Measurements from ENCODE around the gene SAMD5.

SAMD5 gene

GRCh38 chr6:147508042-147508865, at the start of gene SAMD5:
Gene SAMD5 (plus strand): TSS chr6:147508690. CDS start chr6:147508929, 239 bp downstream.
- peak; percentile 11 for DNase-seq (ENCODE audit: low spot score)

GRCh38 chr6:147459780-147460179, 48.7 kb upstream of the SAMD5 start:
- no peak for DNase-seq (ENCODE audit: low spot score)

DNA sequence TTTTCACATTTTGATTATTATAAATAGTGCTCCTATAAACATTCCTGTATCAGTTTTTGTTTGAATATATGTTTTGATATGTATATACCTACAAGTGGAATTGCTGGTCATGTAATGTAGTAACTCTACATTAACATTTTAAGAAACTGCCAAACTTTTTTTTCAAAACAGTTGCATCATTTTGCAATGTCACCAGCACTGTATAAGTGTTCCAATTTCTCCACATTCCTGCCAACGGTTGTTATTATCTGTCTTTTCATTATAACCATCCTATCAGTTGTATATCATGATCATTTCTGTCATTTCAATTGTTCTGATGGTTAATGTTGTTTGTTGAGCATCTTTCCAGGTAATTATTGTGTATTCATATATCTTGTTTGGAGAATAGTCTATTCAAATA, 44.8 kb upstream of the SAMD5 start:
- no peak for DNase-seq (ENCODE audit: low spot score)

- no peak for DNase-seq (ENCODE audit: low spot score)
Measured at GRCh38 chr6:147467428-147467827, 41.1 kb upstream of the SAMD5 start.

GRCh38 chr6:147467886-147468285, 40.6 kb upstream of the SAMD5 start:
- no peak for DNase-seq (ENCODE audit: low spot score)

- DNase-seq (ENCODE audit: low spot score): no peak
Measured at GRCh38 chr6:147468634-147469033, 39.9 kb upstream of the SAMD5 start.

DNA sequence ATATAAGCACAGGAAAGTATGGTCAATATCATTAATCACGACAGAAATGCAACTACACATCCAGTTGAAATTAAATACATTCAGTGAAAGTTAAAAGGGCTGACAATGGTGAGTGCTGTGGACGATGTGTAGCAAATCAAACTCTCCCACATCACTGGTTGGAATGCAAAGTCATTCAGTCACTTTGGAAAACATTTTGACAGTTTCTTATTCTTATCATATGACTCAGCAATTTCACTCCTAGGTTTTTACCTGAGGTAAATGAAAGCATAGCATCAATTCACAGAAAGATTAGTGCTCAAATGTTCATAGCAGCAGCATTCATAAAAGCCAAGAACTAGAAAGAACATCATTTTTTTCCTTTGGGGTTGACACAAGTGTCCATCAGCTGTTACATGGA, 28.6 kb upstream of the SAMD5 start:
- DNase-seq (ENCODE audit: low spot score): no peak

GRCh38 chr6:147486683-147487082, 21.8 kb upstream of the SAMD5 start:
- DNase-seq (ENCODE audit: low spot score): no peak

DNA sequence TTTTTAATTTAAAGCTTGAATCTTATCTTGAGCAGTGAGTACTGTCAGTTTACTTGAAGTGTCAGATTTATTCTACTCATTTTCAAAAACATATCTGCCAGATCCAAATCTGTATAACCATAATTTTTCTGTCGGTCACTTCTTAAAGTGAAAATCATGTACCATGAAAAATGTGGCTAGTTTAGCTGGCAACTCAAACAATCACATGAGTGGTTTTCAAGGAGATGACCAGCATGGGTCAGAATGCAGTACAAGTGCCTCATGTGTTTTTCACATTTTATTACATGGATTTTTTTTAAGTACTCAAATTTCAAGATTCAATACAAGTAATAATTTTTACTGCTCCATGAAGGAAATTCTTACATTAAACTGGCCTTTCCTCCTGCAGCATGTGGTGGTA, 11.0 kb upstream of the SAMD5 start:
- no peak for DNase-seq (ENCODE audit: low spot score)

DNA sequence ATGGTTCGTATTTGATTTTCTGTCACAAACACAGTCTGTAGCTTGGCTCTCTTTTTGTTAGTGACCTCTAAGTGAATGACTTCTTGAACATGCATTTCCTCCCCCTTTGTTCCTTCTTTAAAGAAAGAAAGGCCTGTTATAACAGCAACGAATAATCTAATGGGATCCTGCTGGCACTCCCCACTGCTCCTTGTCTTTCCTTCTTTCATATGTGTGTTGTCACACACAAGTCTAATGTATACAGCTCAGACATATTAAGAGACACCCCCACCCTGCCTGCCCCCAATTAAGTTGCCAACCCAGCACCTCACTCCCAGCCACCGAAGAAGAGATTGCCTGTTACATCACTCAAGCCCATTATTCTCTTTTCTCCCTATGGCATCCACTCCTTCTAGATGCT, 4.9 kb upstream of the SAMD5 start:
- no peak for DNase-seq (ENCODE audit: low spot score)

DNA sequence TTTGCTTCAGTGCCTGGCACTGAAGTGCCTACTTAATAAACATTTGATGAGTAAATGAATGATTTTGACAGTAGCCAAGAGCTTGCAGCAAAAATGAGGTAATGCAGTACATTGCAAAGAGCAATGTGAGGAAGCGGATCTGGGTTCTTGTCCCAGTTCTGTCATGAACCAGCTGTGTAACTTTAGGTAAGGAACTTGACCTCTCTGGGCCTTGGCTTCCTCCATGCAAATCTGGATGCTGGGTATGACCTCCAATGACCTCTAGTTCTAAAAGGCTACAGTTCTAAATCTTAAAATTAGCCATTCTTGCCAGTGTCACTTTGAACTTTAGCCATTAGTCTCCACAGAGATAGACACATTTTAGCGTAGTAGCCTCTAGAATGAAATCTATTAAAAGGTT, 3.6 kb upstream of the SAMD5 start:
- no peak for DNase-seq (ENCODE audit: low spot score)

GRCh38 chr6:147506704-147507114, 1.8 kb upstream of the SAMD5 start:
- peak; percentile 28 for DNase-seq (ENCODE audit: low spot score)

GRCh38 chr6:147507162-147508041, 1.1 kb upstream of the SAMD5 start:
- DNase-seq (ENCODE audit: low spot score): no peak

GRCh38 chr6:147508866-147509608, 547 bp downstream of the SAMD5 start:
- DNase-seq (ENCODE audit: low spot score): no peak

GRCh38 chr6:147509891-147510290, 1.4 kb downstream of the SAMD5 start:
- no peak for DNase-seq (ENCODE audit: low spot score)

DNA sequence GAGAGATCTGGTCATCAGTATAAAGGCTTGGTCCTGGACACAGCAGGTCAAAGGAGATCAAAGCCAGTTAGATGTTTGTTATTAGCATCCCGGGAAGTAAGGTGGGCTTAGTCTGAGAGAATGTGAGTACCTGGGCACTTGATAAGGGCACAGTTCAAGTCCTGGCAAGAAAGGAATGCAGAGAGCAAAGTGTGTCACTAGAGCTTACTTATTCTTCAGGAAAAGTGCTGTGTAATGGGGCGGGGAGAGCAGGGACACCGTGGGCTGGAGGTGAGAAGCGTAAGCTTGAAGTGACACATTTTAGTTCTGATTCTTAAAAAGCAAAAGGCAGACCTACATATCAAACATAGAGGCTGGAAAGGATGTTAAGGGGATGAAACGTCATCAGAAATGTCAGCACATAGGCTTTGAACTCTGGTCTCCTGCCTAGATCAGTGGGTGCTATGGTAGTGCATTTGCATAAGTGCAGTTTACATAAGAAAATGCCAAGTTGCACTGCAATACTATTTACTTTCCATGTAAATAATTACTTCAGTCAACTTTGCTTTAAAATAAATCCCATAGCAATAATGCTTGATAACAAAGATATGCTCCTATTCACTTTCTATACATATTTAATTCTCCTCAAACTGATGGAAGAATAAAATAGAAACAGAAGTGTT, 2.6 kb downstream of the SAMD5 start:
- no peak for DNase-seq (ENCODE audit: low spot score)

DNA sequence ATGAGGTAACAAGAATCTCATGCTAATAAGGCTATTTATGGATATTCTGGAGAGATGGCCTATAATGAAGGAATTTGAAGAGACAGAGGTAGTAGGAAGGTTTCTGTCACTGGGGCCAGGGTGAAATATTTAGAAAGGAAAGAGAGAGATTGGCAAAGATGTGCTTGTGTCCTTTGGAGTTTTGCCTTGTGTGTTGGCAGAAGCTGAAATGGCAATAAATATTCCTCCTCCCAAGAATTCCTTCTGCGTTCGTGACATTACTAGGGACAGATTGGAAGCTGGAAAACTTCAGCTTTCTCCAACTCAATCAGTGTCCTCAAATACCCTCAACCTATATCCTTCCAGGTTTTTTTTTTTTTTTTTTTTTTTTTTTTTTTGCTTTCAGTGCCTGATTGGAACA, 6.3 kb downstream of the SAMD5 start:
- DNase-seq (ENCODE audit: low spot score): no peak

DNA sequence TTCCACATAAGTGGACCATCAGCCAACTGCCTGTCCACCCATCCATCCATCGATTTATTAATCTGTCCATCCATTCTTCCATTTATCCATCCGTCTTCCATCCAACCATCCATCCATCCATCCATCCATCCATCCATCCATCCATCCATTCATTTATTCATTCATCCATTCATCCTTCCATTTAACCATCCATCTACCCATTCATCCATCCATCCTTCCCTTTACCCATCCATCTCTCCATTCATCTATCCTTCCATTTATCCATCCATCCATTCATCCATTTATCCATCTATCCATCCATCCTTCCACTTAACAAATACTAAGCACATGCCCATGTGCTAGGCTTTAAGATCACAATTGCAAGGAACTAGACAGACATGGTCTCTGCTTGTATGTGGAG, 6.8 kb downstream of the SAMD5 start:
- DNase-seq (ENCODE audit: low spot score): no peak

GRCh38 chr6:147522597-147522996, 14.1 kb downstream of the SAMD5 start:
- no peak for DNase-seq (ENCODE audit: low spot score)

- DNase-seq (ENCODE audit: low spot score): no peak
Measured at GRCh38 chr6:147525519-147526209, 17.2 kb downstream of the SAMD5 start.

GRCh38 chr6:147527197-147527596, 18.7 kb downstream of the SAMD5 start:
- no peak for DNase-seq (ENCODE audit: low spot score)
